Endodermal cell (in vitro differentiated cells): ENCODE results near the gene IST1. TPM values are rescaled to one million over a fixed set of nuclear protein-coding genes. Genes with fewer than 3 reads are reported as not detected.

Experiments
- DNase-seq: peaks from one replicate; pipeline ENCODE4 v3.0.0-alpha.2; 2017
- H3K27ac ChIP-seq: 2 replicates; pipeline ENCODE4 v1.5.1; 2013; ENCODE audit warnings: mild to moderate bottlenecking, low read depth, low read length, moderate library complexity
- H3K27me3 ChIP-seq: 2 replicates; pipeline ENCODE4 v1.6.1; 2013; ENCODE audit warnings: mild to moderate bottlenecking, low read length, moderate library complexity; ENCODE audit not compliant: insufficient read depth, control insufficient read depth, poor library complexity, severe bottlenecking
- H3K36me3 ChIP-seq: 2 replicates; pipeline ENCODE4 v1.7.0; 2013; ENCODE audit warnings: mild to moderate bottlenecking, low read length, moderate library complexity; ENCODE audit not compliant: control insufficient read depth, insufficient read depth
- H3K4me1 ChIP-seq: one replicate; pipeline ENCODE4 v1.7.0; 2013; ENCODE audit warnings: low read length; ENCODE audit not compliant: control insufficient read depth, insufficient read depth
- H3K4me3 ChIP-seq: 2 replicates; pipeline ENCODE4 v1.5.1; 2013; ENCODE audit warnings: mild to moderate bottlenecking, low read length, moderate library complexity
- H3K9ac ChIP-seq: 2 replicates; pipeline ENCODE4 v1.6.1; 2013; ENCODE audit warnings: mild to moderate bottlenecking, low read length, moderate library complexity; ENCODE audit not compliant: poor library complexity, severe bottlenecking; ENCODE audit errors: extremely low read depth
- H3K9me3 ChIP-seq: 2 replicates; pipeline ENCODE4 v1.6.1; 2013; ENCODE audit warnings: mild to moderate bottlenecking, low read length, moderate library complexity; ENCODE audit not compliant: control insufficient read depth
- H3K27ac Mint-ChIP-seq: 2 replicates; pipeline ENCODE4 v1.8.0; 2020; ENCODE audit warnings: mixed read lengths
- H3K27me3 Mint-ChIP-seq: 2 replicates; pipeline ENCODE4 v1.8.0; 2021; ENCODE audit warnings: mild to moderate bottlenecking, mixed read lengths; ENCODE audit not compliant: insufficient read depth
- H3K36me3 Mint-ChIP-seq: 2 replicates; pipeline ENCODE4 v1.8.0; 2020; ENCODE audit warnings: low read depth, mixed read lengths
- H3K4me1 Mint-ChIP-seq: 2 replicates; pipeline ENCODE4 v1.8.0; 2020; ENCODE audit warnings: mixed read lengths
- H3K4me3 Mint-ChIP-seq: 2 replicates; pipeline ENCODE4 v1.8.0; 2020; ENCODE audit warnings: mild to moderate bottlenecking, moderate library complexity, mixed read lengths
- H3K9me3 Mint-ChIP-seq: 2 replicates; pipeline ENCODE4 v1.8.0; 2020; ENCODE audit warnings: mild to moderate bottlenecking, mixed read lengths
- CTCF ChIP-seq: fragments of 200-600 bp; sonication (generic); conservative IDR thresholded peaks from 2 replicates; pipeline ENCODE4 v1.5.0; 2021; ENCODE audit warnings: antibody characterized with exemption, mild to moderate bottlenecking
- WGBS, 2 experiments: methylation state at CpG; one replicate each; pipeline versions ENCODE4 v1.1.5 to v1.1.7; 2013; ENCODE audit warnings: missing lambda C conversion rate in 2 of 2, mixed read lengths in 1 of 2; ENCODE audit not compliant: insufficient coverage in 1 of 2, insufficient read length in 1 of 2; 5-methylcytosine and 5-hydroxymethylcytosine counted together
- long read RNA-seq, 4 experiments: library from polyadenylated mRNA in 2 of 4; library from RNA in 1 of 4; library from capped mRNA in 1 of 4; stranded (forward) in 3 of 4; unstranded in 1 of 4; transcript quantifications; one replicate each; pipeline ENCODE4 v2.0.0, GENCODE V29; 2020 to 2021; ENCODE audit warnings: inconsistent platforms in 1 of 4
- polyA plus RNA-seq, 2 experiments: library from polyadenylated mRNA; stranded (reverse); fragments of 50-300 nt; gene quantifications; one replicate each; pipeline ENCODE4 v1.2.3, GENCODE V29; 2013
- total RNA-seq, 2 donors: library from RNA; stranded (reverse); fragmentation: NEBNext Ultra II Directional in 1 of 2; extraction: Animal tissue kit (Norgen Biotek cat#: 25700) in 1 of 2; gene quantifications; 2 replicates in 1 of 2; 3 replicates in 1 of 2; pipeline ENCODE4 v1.2.1, GENCODE V29; 2021

IST1 gene
- 100 to 1,000 TPM; 259 to 319 TPM for total RNA-seq
- polyA plus RNA-seq (2013, experiment 1 of 2): 272 TPM
- 254 TPM for polyA plus RNA-seq (2013, experiment 2 of 2)
- long read RNA-seq, experiment 1, full-length matches to known transcripts: 18 of 84 reads
- long read RNA-seq, experiment 1, partial matches to known transcripts: 46 of 84 reads
- long read RNA-seq, experiment 1, other reads (novel, unspliced or antisense): 20 of 84 reads
- long read RNA-seq, experiment 2, full-length matches to known transcripts: 257 of 357 reads
- long read RNA-seq, experiment 2, partial matches to known transcripts: 14 of 357 reads
- long read RNA-seq, experiment 2, other reads (novel, unspliced or antisense): 86 of 357 reads
- long read RNA-seq, experiment 3, full-length matches to known transcripts: 729 of 916 reads
- long read RNA-seq, experiment 3, partial matches to known transcripts: 22 of 916 reads
- long read RNA-seq, experiment 3, other reads (novel, unspliced or antisense): 165 of 916 reads
- long read RNA-seq, experiment 4, full-length matches to known transcripts: 261 of 324 reads
- long read RNA-seq, experiment 4, partial matches to known transcripts: 8 of 324 reads
- long read RNA-seq, experiment 4, other reads (novel, unspliced or antisense): 55 of 324 reads

GRCh38 chr16:71894921-71895678, at the start of gene IST1:
Gene IST1, plus strand, starts transcription at chr16:71895531. Its CDS starts 20,110 bp downstream, at chr16:71915641.
- Mint-ChIP-seq H3K4me3 (peak within 1 kb of the TSS; percentile 99), H3K27ac (peak within 1 kb of the TSS; percentile 99), H3K36me3 (peaks cover 16% of the 10 kb centered on the region), H3K9me3 (no peaks in the 10 kb centered on the region), H3K4me1 (peaks cover 5% of the 10 kb centered on the region), H3K27me3 (no peaks in the 10 kb centered on the region)
- no peak for TF ChIP-seq CTCF
- H3K27me3 ChIP-seq: no peaks in the 10 kb centered on the region
- no peaks in the 10 kb centered on the region for H3K9me3 ChIP-seq
- no peaks in the 10 kb centered on the region for H3K4me1 ChIP-seq
- peak within 1 kb of the TSS; percentile 97 for H3K9ac ChIP-seq
- WGBS, 2 experiments: 0% methylated on average over 13 to 67 of the region's 67 CpGs
- peak; percentile 98 for DNase-seq
- H3K4me3 ChIP-seq: peak within 1 kb of the TSS; percentile 99
- peak within 1 kb of the TSS; percentile 94 for H3K27ac ChIP-seq
- peaks cover 19% of the 10 kb centered on the region for H3K36me3 ChIP-seq

- H3K9me3 ChIP-seq: no peaks in the 10 kb centered on the region
- peaks cover 30% of the 10 kb centered on the region for H3K36me3 ChIP-seq
- H3K27me3 Mint-ChIP-seq: peaks cover 2% of the 10 kb centered on the region
- peaks cover 19% of the 10 kb centered on the region for H3K36me3 Mint-ChIP-seq
- peaks cover 4% of the 10 kb centered on the region for H3K4me1 ChIP-seq
- DNase-seq: peak; percentile 94
- peaks cover 12% of the 10 kb centered on the region for H3K4me1 Mint-ChIP-seq
- no peaks in the 10 kb centered on the region for H3K27me3 ChIP-seq
- peak within 1 kb of the TSS; percentile 91 for H3K4me3 ChIP-seq
- H3K9ac ChIP-seq: peak within 1 kb of the TSS; percentile 87
- peak within 1 kb of the TSS; percentile 86 for H3K4me3 Mint-ChIP-seq
- TF ChIP-seq CTCF: no peak
- H3K27ac Mint-ChIP-seq: peak within 1 kb of the TSS; percentile 97
- H3K27ac ChIP-seq: no peak within 1 kb of the TSS
- 0% methylated on average over 23 to 62 of the region's 62 CpGs for WGBS, 2 experiments
- no peaks in the 10 kb centered on the region for H3K9me3 Mint-ChIP-seq
Measured at GRCh38 chr16:71845639-71846430, 49.5 kb upstream of the IST1 start, which contains the start of gene ATXN1L. Gene ATXN1L, plus strand, starts transcription at chr16:71845976. Its CDS starts 3,765 bp downstream, at chr16:71849741.
